H9 (cell line): ENCODE measurements around the gene RPS10. TPM values are rescaled to one million over a fixed set of nuclear protein-coding genes. Genes with fewer than 3 reads are reported as not detected.

Experiments used
- DNase-seq: peaks from one replicate; pipeline ENCODE4 v3.0.0-alpha.2; 2017
- H2AFZ ChIP-seq: one replicate; pipeline ENCODE4 v1.6.1; 2013; ENCODE audit warnings: mild to moderate bottlenecking, low read length, control low read depth, moderate library complexity
- H2AK5ac ChIP-seq: 2 replicates; pipeline ENCODE4 v1.6.1; 2013; ENCODE audit warnings: low read length, control low read depth, mixed read lengths; ENCODE audit not compliant: insufficient read length
- H2BK120ac ChIP-seq: one replicate; pipeline ENCODE4 v1.6.1; 2013; ENCODE audit warnings: low read depth, mild to moderate bottlenecking, low read length, control low read depth, inconsistent platforms; ENCODE audit not compliant: poor library complexity, severe bottlenecking
- H2BK12ac ChIP-seq: 2 replicates; pipeline ENCODE4 v1.6.1; 2013; ENCODE audit warnings: low read length, control low read depth, mixed read lengths, low read depth; ENCODE audit not compliant: insufficient read length
- H2BK15ac ChIP-seq: 2 replicates; pipeline ENCODE4 v1.6.1; 2013; ENCODE audit warnings: low read depth, low read length, control low read depth
- H2BK20ac ChIP-seq: one replicate; pipeline ENCODE4 v1.6.1; 2013; ENCODE audit warnings: low read depth, mild to moderate bottlenecking, low read length, control low read depth, inconsistent platforms; ENCODE audit not compliant: poor library complexity, severe bottlenecking
- H2BK5ac ChIP-seq: 2 replicates; pipeline ENCODE4 v1.6.1; 2013; ENCODE audit warnings: low read length, control low read depth, mixed read lengths; ENCODE audit not compliant: insufficient read length
- H3K14ac ChIP-seq: 2 replicates; pipeline ENCODE4 v1.6.1; 2013; ENCODE audit warnings: low read length, control low read depth; ENCODE audit not compliant: insufficient read depth
- H3K18ac ChIP-seq: 2 replicates; pipeline ENCODE4 v1.6.1; 2013; ENCODE audit warnings: low read depth, mild to moderate bottlenecking, mixed read lengths, low read length, control low read depth; ENCODE audit not compliant: insufficient read length
- H3K23ac ChIP-seq: 2 replicates; pipeline ENCODE4 v1.6.1; 2013; ENCODE audit warnings: low read length, control low read depth, mixed read lengths, low read depth; ENCODE audit not compliant: insufficient read length
- H3K23me2 ChIP-seq: 2 replicates; pipeline ENCODE4 v1.6.1; 2013; ENCODE audit warnings: low read depth, mild to moderate bottlenecking, mixed read lengths, low read length, control low read depth; ENCODE audit not compliant: insufficient read length, poor library complexity, severe bottlenecking
- H3K27ac ChIP-seq: 2 replicates; pipeline ENCODE4 v1.5.1; 2013; ENCODE audit warnings: low read length, control low read depth, mixed read lengths, low read depth; ENCODE audit not compliant: insufficient read length
- H3K27me3 ChIP-seq: 2 replicates; pipeline ENCODE4 v1.6.1; 2013; ENCODE audit warnings: low read length, control low read depth, inconsistent platforms; ENCODE audit not compliant: insufficient read depth
- H3K4ac ChIP-seq: 2 replicates; pipeline ENCODE4 v1.6.1; 2013; ENCODE audit warnings: low read depth, mild to moderate bottlenecking, control low read depth, inconsistent platforms, low read length, moderate library complexity
- H3K4me1 ChIP-seq: 2 replicates; pipeline ENCODE4 v1.6.1; 2013; ENCODE audit warnings: low read length, control low read depth, inconsistent platforms; ENCODE audit not compliant: insufficient read depth
- H3K4me2 ChIP-seq: 2 replicates; pipeline ENCODE4 v1.6.1; 2013; ENCODE audit warnings: low read length, control low read depth, mixed read lengths; ENCODE audit not compliant: insufficient read length, insufficient read depth
- H3K56ac ChIP-seq: 2 replicates; pipeline ENCODE4 v1.6.1; 2013; ENCODE audit warnings: low read depth, mild to moderate bottlenecking, mixed read lengths, low read length, control low read depth; ENCODE audit not compliant: insufficient read length
- H3K79me1 ChIP-seq: 2 replicates; pipeline ENCODE4 v1.6.1; 2013; ENCODE audit warnings: low read depth, mild to moderate bottlenecking, moderate library complexity, low read length, control low read depth, inconsistent platforms; ENCODE audit not compliant: insufficient read depth, poor library complexity, severe bottlenecking
- H3K79me2 ChIP-seq: 2 replicates; pipeline ENCODE4 v1.6.1; 2013; ENCODE audit warnings: low read length, control low read depth, inconsistent platforms; ENCODE audit not compliant: insufficient read depth
- H3K9ac ChIP-seq: 2 replicates; pipeline ENCODE4 v1.6.1; 2013; ENCODE audit warnings: low read length, control low read depth, mixed read lengths; ENCODE audit not compliant: insufficient read length; ENCODE audit errors: extremely low read depth
- H3K9me3 ChIP-seq: one replicate; pipeline ENCODE4 v1.6.1; 2013; ENCODE audit warnings: low read depth, low read length, inconsistent platforms; ENCODE audit not compliant: control insufficient read depth
- H3T11ph ChIP-seq: one replicate; pipeline ENCODE4 v1.6.1; 2013; ENCODE audit warnings: mild to moderate bottlenecking, low read length, control low read depth, inconsistent platforms
- H4K20me1 ChIP-seq: one replicate; pipeline ENCODE4 v1.6.1; 2013; ENCODE audit not compliant: control insufficient read depth, insufficient read length, insufficient read depth
- H4K5ac ChIP-seq: 2 replicates; pipeline ENCODE4 v1.6.1; 2013; ENCODE audit warnings: low read depth, mild to moderate bottlenecking, mixed read lengths, low read length, control low read depth; ENCODE audit not compliant: insufficient read length
- H4K8ac ChIP-seq: replicated peaks from 2 replicates; pipeline ENCODE4 v1.6.1; 2013; ENCODE audit warnings: low read length, control low read depth, mixed read lengths, low read depth; ENCODE audit not compliant: insufficient read length
- H4K91ac ChIP-seq: 2 replicates; pipeline ENCODE4 v1.6.1; 2013; ENCODE audit warnings: low read depth, mild to moderate bottlenecking, moderate library complexity, mixed read lengths, low read length, control low read depth; ENCODE audit not compliant: insufficient read length
- H3K27ac Mint-ChIP-seq, 3 experiments: 2 replicates in 2 of 3; 3 replicates in 1 of 3; pipeline ENCODE4 v1.8.0; 2020 to 2021; ENCODE audit warnings: mixed read lengths in 3 of 3, mild to moderate bottlenecking in 1 of 3, moderate library complexity in 1 of 3
- H3K27me3 Mint-ChIP-seq: 2 replicates; pipeline ENCODE4 v1.8.0; 2021; ENCODE audit warnings: low read depth, mild to moderate bottlenecking, moderate library complexity, mixed read lengths
- H3K36me3 Mint-ChIP-seq, 3 experiments: 2 replicates in 2 of 3; 3 replicates in 1 of 3; pipeline ENCODE4 v1.8.0; 2020 to 2021; ENCODE audit warnings: low read depth in 3 of 3, mixed read lengths in 3 of 3; ENCODE audit not compliant: insufficient read depth in 1 of 3
- H3K4me1 Mint-ChIP-seq, 2 experiments: 2 replicates each; pipeline ENCODE4 v1.8.0; 2020; ENCODE audit warnings: mixed read lengths in 2 of 2
- H3K4me3 Mint-ChIP-seq, 2 experiments: 2 replicates in 1 of 2; 3 replicates in 1 of 2; pipeline ENCODE4 v1.8.0; 2020 to 2021; ENCODE audit warnings: mild to moderate bottlenecking in 2 of 2, mixed read lengths in 2 of 2, moderate library complexity in 1 of 2
- H3K9me3 Mint-ChIP-seq, 2 experiments: 2 replicates in 1 of 2; 3 replicates in 1 of 2; pipeline ENCODE4 v1.8.0; 2020; ENCODE audit warnings: mild to moderate bottlenecking in 2 of 2, mixed read lengths in 2 of 2, moderate library complexity in 1 of 2
- WGBS: extraction: QIAGEN DNeasy Blood & Tissue Kit; methylation state at CpG from one replicate; pipeline ENCODE4 v1.1.7; 2013; ENCODE audit warnings: missing lambda C conversion rate, low lambda C conversion rate, mixed read lengths; ENCODE audit not compliant: insufficient read length; ENCODE audit errors: extremely low coverage; 5-methylcytosine and 5-hydroxymethylcytosine counted together
- total RNA-seq: library from RNA; stranded (reverse); gene quantifications from 2 replicates; pipeline ENCODE4 v1.2.1, GENCODE V29; 2021
- TF ChIP-seq, protein P1 (sequence below): fragments of 200-600 bp; sonication (generic); conservative IDR thresholded peaks from 3 replicates; pipeline ENCODE4 v1.8.0; 2021; ENCODE audit warnings: antibody characterized with exemption, mild to moderate bottlenecking

RPS10 gene
- total RNA-seq, 1 experiment from 2014 or later, result 2,330 TPM

DNA sequence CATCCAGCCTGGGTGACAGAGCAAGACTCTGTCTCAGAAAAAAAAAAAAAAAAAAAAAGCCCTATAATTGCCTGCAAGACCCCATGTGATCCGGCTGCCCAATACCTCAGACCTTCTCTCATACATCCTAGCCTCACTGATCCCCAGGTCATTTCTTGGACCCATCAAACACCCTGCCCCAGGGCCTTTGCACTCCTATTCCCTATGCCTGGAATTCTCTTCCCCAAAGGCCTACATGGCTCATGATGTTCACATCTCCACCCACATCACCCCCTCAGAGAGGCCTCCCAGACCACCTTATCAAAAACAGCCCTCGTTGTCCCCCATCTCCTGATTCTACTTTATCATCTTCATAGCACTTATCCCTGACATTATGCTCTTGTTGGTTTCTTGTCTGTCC is 48.9 kb upstream of the RPS10 start:
- H3K4me1 Mint-ChIP-seq, result peaks cover 7 to 23% of the 10 kb centered on the region in 2 experiments

More for the DNA sequence above, 48.9 kb upstream of the RPS10 start:
- H2AFZ ChIP-seq, result no peak overlapping the region
- no peak overlapping the region for H4K8ac ChIP-seq
- H3K4me3 Mint-ChIP-seq, result no peak overlapping the region; a peak in 1 of 5 replicates
- H2BK12ac ChIP-seq, result no peak overlapping the region
- no peak overlapping the region for H2BK15ac ChIP-seq
- H3K9me3 Mint-ChIP-seq, result peaks cover 10% of the 10 kb centered on the region in 2 experiments
- H3K27ac ChIP-seq, result no peak overlapping the region
- no peak overlapping the region for H3K18ac ChIP-seq
- no peaks in the 10 kb centered on the region; the same call in 1 of the 2 replicates for H3K4me1 ChIP-seq
- H4K20me1 ChIP-seq, result no peaks in the 10 kb centered on the region
- no peak overlapping the region for H3K4ac ChIP-seq
- no peak for DNase-seq
- H3K9ac ChIP-seq, result no peak overlapping the region
- H4K5ac ChIP-seq, result no peak overlapping the region
- H2BK120ac ChIP-seq, result no peak overlapping the region
- no peaks in the 10 kb centered on the region for H3K79me1 ChIP-seq
- H3K9me3 ChIP-seq, result no peaks in the 10 kb centered on the region
- no peak overlapping the region for H3K23ac ChIP-seq
- no peaks in the 10 kb centered on the region for H3K79me2 ChIP-seq
- peaks cover 8 to 10% (median 8%) of the 10 kb centered on the region in 3 experiments; a peak in 6 of 7 replicates for H3K36me3 Mint-ChIP-seq
- no peak overlapping the region for H4K91ac ChIP-seq
- TF ChIP-seq, protein P1, sequence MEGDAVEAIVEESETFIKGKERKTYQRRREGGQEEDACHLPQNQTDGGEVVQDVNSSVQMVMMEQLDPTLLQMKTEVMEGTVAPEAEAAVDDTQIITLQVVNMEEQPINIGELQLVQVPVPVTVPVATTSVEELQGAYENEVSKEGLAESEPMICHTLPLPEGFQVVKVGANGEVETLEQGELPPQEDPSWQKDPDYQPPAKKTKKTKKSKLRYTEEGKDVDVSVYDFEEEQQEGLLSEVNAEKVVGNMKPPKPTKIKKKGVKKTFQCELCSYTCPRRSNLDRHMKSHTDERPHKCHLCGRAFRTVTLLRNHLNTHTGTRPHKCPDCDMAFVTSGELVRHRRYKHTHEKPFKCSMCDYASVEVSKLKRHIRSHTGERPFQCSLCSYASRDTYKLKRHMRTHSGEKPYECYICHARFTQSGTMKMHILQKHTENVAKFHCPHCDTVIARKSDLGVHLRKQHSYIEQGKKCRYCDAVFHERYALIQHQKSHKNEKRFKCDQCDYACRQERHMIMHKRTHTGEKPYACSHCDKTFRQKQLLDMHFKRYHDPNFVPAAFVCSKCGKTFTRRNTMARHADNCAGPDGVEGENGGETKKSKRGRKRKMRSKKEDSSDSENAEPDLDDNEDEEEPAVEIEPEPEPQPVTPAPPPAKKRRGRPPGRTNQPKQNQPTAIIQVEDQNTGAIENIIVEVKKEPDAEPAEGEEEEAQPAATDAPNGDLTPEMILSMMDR, result no peak
- H3K56ac ChIP-seq, result no peak overlapping the region
- peaks cover 1% of the 10 kb centered on the region; the same call in 1 of the 2 replicates for H3K27me3 Mint-ChIP-seq
- no peak overlapping the region for H3K4me2 ChIP-seq
- H2AK5ac ChIP-seq, result no peak overlapping the region
- H3K27ac Mint-ChIP-seq, result no peak overlapping the region
- no peaks in the 10 kb centered on the region for H3K23me2 ChIP-seq
- no peak overlapping the region for H3T11ph ChIP-seq
- no peak overlapping the region for H2BK20ac ChIP-seq
- H3K14ac ChIP-seq, result no peak overlapping the region
- H2BK5ac ChIP-seq, result no peak overlapping the region
- WGBS, result no CpG with 5 or more reads among the region's 2 CpGs
- no peaks in the 10 kb centered on the region for H3K27me3 ChIP-seq
